Measurements from ENCODE around the gene TNFRSF6B. TPM values are rescaled to one million over a fixed set of nuclear protein-coding genes. Genes with fewer than 3 reads are reported as not detected.

Gene TNFRSF6B
- total and polyA plus RNA-seq, 2 donors (not counting 3 experiments of a cell fraction or from before 2014, with no cell fraction given), result 0.69 to 11.3 TPM

- TF ChIP-seq MYC (IDR thresholded peaks at IDR 0.05; ENCODE audit: low read depth, low read length) (no peak), CTCF (IDR thresholded peaks at IDR 0.05; ENCODE audit: extremely low read depth in 1 of 2, insufficient read depth in 1 of 2, low read depth in 1 of 2, low read length in 2 of 2) (no peak), EZH2 (IDR thresholded peaks at IDR 0.05; ENCODE audit: borderline replicate concordance, low read depth, low read length, severe bottlenecking) (no peak), POLR2AphosphoS5 (IDR thresholded peaks at IDR 0.05; ENCODE audit: insufficient read depth, low read depth, low read length) (no peak), POLR2A (IDR thresholded peaks at IDR 0.05; ENCODE audit: low read depth, low read length) (no peak), MAX (IDR thresholded peaks at IDR 0.05; ENCODE audit: insufficient read depth, insufficient read length) (no peak), JUN (IDR thresholded peaks at IDR 0.05; ENCODE audit: borderline replicate concordance, insufficient read depth, insufficient read length, low read depth) (no peak), GATA2 (IDR thresholded peaks at IDR 0.05; ENCODE audit: insufficient read depth, insufficient read length, low read depth, low read length) (no peak), FOS (IDR thresholded peaks at IDR 0.05; ENCODE audit: borderline replicate concordance, insufficient read depth, low read length) (no peak)
- Histone ChIP-seq H3K79me2 (ENCODE audit: control insufficient read depth, insufficient read depth, low read length) (peaks cover 15% of the 10 kb centered on the region), H3K9me3 (replicated peaks; ENCODE audit: control insufficient read depth, insufficient read depth, low read length) (no peaks in the 10 kb centered on the region), H3K36me3 (ENCODE audit: control insufficient read depth in 2 of 2, extremely low read depth in 1 of 2, insufficient read depth in 2 of 2, low read length in 2 of 2) (peaks cover 0 to 25% of the 10 kb centered on the region in 2 experiments), H2AFZ (ENCODE audit: low read depth, low read length) (no peak overlapping the region), H3K9me1 (replicated peaks; ENCODE audit: control insufficient read depth, extremely low read depth, insufficient read depth, low read length) (no peaks in the 10 kb centered on the region), H3K9ac (replicated peaks; ENCODE audit: extremely low read depth, insufficient read depth, low read length) (no peak overlapping the region), H3K27ac (ENCODE audit: insufficient read depth, low read depth, low read length) (no peak overlapping the region), H4K20me1 (replicated peaks; ENCODE audit: control insufficient read depth, extremely low read depth, insufficient read depth, low read length) (no peaks in the 10 kb centered on the region), H3K27me3 (ENCODE audit: control insufficient read depth in 2 of 2, insufficient read depth in 2 of 2, low read length in 2 of 2) (no peaks in the 10 kb centered on the region), H3K4me1 (ENCODE audit: control insufficient read depth, extremely low read depth, insufficient read depth, low read length) (no peaks in the 10 kb centered on the region), H3K4me2 (ENCODE audit: insufficient read depth, low read length) (no peak overlapping the region), H3K4me3 (replicated peaks in 1 of 3; ENCODE audit: insufficient read depth in 1 of 3, low read depth in 1 of 3, low read length in 3 of 3) (no peak overlapping the region)
- no TSS peak for BruUV-seq (replicated peaks)
- CTCF ChIA-PET, result no interaction called here
- POLR2A ChIA-PET, result no interaction called here
- DNase-seq (ENCODE audit: low read depth, low spot score) (no peak), FAIRE-seq (no peak)
- intact Hi-C loops (cut with micrococcal nuclease) (no loop called here), dilution Hi-C loops (cut with MboI; ENCODE audit: extremely low pct_ligation_motif_present, low sequenced_read_pairs) (no loop called here)
Observed at GRCh38 chr20:63733579-63734081, 37.2 kb downstream of the TNFRSF6B start.
